ENCODE data around the gene GALR1.
A peak's percentile ranks its signal among the peaks of the same experiment; 100 is the strongest.

The GALR1 gene

DNA sequence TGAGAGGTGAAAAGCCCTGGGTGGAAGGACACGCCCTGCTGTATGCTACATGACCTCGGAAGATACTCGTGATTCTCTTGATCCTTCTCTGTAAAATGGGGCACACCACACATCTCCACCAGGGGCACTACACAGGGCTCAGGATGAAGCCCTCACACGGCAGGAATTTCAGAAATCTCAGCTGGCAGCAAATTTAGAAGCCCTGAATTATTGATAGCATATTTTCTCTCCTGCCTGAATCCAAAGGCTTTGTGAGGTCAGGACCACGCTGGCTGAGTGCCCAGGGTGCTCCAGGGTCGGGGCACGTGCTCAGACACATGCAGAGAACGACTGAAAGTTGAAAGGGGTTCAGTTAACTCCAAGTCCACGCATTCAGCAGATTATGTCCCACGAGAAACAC lies 42.1 kb upstream of the GALR1 start:
- TF ChIP-seq, protein P1, sequence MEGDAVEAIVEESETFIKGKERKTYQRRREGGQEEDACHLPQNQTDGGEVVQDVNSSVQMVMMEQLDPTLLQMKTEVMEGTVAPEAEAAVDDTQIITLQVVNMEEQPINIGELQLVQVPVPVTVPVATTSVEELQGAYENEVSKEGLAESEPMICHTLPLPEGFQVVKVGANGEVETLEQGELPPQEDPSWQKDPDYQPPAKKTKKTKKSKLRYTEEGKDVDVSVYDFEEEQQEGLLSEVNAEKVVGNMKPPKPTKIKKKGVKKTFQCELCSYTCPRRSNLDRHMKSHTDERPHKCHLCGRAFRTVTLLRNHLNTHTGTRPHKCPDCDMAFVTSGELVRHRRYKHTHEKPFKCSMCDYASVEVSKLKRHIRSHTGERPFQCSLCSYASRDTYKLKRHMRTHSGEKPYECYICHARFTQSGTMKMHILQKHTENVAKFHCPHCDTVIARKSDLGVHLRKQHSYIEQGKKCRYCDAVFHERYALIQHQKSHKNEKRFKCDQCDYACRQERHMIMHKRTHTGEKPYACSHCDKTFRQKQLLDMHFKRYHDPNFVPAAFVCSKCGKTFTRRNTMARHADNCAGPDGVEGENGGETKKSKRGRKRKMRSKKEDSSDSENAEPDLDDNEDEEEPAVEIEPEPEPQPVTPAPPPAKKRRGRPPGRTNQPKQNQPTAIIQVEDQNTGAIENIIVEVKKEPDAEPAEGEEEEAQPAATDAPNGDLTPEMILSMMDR (IDR thresholded peaks at IDR 0.05; ENCODE audit: extremely low read depth, missing control alignments): peak; percentile 8
- DNase-seq (ENCODE audit: low spot score): peak; percentile 40

DNA sequence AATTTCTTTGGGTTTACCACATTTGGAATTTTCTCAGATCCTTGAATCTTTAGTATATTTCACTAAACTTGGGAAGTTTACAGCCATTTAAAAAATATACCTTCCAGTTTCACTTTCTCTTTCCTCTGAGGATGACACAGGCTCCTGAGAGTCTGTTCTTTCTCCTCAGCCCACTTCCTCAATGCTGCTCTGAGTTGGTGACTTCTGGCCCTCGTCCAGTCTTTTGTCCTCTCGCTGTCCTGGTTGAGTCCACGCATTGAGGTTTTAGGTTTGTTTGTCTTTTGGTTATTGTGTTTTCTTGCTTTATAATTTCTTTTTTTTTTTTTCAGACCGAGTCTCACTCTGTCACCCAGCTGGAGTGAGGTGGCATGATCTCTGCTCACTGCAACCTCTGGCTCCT lies 40.7 kb upstream of the GALR1 start:
- TF ChIP-seq, protein P1 (IDR thresholded peaks at IDR 0.05; ENCODE audit: extremely low read depth, missing control alignments): no peak
- peak; percentile 68 for DNase-seq (ENCODE audit: low spot score)

DNA sequence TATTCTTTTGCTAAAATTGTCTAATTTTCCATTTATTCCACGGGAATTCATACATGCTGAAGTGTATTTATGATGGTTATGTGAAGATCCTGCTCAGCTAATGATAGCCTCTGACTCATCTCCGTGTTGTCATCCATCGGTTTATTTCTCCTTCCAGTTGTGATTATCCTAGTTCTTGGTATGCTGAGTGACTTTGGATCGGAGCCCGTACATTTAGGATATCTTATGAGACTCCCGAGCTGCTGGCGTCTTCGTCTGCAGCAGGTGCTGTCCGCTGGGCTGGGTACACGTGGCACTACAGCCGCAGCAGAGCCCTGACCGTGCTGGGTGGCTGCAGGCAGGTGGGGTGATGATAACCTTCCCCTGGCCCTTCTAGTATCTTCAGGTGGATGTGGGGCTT lies 40.1 kb upstream of the GALR1 start:
- DNase-seq (ENCODE audit: low spot score): no peak

DNA sequence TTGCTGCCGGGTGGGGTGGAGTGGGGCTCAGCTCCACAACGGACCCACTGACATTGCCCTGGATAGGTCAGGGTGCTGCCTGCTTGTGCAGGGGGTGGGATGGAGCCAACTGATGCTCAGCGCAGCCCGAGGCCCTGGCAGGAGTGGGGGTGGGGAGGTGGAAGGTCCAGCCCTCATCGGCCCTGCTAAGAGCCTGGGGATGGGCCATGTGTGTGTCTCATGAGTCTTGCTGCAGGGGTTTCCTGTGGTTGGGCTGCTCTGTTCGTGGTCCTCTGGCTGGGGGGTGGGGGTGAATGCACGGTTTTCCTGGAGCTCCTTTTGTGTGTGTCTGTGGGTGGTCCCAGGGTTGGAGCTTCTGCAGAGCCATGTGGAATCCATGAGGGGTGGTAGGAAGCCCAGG lies 39.4 kb upstream of the GALR1 start:
- no peak for DNase-seq (ENCODE audit: low spot score)
- TF ChIP-seq, protein P1 (IDR thresholded peaks at IDR 0.05; ENCODE audit: extremely low read depth, missing control alignments): no peak

More for the DNA sequence above, 40.1 kb upstream of the GALR1 start:
- TF ChIP-seq, protein P1 (IDR thresholded peaks at IDR 0.05; ENCODE audit: extremely low read depth, missing control alignments): no peak

DNA sequence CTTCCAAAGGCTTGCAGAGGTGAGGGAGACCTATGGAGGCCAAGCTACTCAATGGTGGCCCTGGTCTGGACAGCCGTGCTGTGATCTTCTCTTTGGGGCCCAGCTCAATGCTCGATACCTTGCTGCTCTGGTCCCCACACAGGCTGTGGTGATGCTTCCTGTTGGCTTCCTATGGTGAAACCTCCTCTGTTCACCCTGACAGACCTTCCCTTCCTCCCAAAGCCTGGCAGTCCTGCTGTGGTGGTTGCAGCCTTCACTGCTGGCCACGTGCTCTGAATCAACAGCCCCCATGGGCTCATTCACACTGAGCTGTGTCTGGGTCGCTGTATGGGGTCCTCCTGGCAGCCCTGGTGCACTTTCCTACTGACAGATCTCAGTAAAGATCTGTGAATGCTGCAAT lies 31.0 kb upstream of the GALR1 start:
- DNase-seq (ENCODE audit: low spot score): no peak
- TF ChIP-seq, protein P1 (IDR thresholded peaks at IDR 0.05; ENCODE audit: extremely low read depth, missing control alignments): no peak

DNA sequence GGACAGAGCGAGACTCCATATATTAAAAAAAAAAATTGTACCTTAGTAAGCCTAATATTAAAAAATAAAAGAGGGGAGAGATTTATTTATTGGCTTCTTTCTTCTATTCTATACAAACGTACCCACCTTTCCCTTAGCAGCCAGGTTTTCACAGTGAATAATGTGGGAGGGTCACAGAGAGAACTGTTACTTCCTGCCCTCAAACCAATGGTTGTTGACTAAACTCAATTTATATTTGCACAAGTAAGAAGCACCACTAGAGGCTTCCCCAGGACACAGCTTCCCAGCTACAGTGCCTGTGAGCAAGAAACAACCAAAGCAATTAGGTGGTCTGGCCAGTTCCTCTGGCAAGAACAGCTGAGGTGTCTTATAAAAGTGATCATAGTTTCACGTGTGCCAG lies 28.9 kb upstream of the GALR1 start:
- DNase-seq (ENCODE audit: low spot score): no peak
- TF ChIP-seq, protein P1 (IDR thresholded peaks at IDR 0.05; ENCODE audit: extremely low read depth, missing control alignments): no peak

DNA sequence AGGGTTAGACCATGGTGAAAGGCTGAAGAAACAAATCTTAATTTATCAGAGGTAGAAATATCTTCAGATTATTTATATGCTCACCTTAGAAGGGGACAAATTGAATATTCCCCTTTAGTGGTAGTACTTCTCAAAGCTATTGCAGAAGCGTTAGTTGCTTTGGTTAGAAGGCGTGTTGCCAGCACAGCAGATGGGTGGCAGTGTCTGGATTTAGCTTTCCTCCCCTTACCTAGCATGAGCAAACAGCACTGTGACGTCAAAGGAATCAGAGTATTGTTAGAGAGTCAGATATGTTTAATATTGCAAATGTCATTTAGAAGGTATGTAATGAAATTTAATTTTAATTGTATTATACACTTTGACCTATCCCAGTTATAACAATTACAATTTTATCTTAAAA lies 27.2 kb upstream of the GALR1 start:
- TF ChIP-seq, protein P1 (IDR thresholded peaks at IDR 0.05; ENCODE audit: extremely low read depth, missing control alignments): no peak

More for the DNA sequence above, 27.2 kb upstream of the GALR1 start:
- DNase-seq (ENCODE audit: low spot score): no peak
